GM12878 (cell line): Measurements from ENCODE around the gene ALX1. TPM values are rescaled to one million over a fixed set of nuclear protein-coding genes. Genes with fewer than 3 reads are reported as not detected.

Source experiments
- HDAC2 ChIP-seq: fragments of 200-600 bp; sonication (generic); IDR thresholded peaks from 2 replicates; pipeline ENCODE4 v1.6.1; 2017
- MTA2 ChIP-seq: fragments of 450-650 bp; IDR thresholded peaks from 2 replicates; pipeline ENCODE4 v1.6.1; 2016; ENCODE audit warnings: low read depth, mild to moderate bottlenecking, moderate library complexity
- MTA3 ChIP-seq: IDR thresholded peaks from 2 replicates; pipeline ENCODE4 v1.6.1; 2012; ENCODE audit warnings: low read length, inconsistent platforms, borderline replicate concordance
- SREBF2 ChIP-seq: IDR thresholded peaks from 2 replicates; pipeline ENCODE4 v1.6.1; 2012; ENCODE audit warnings: mild to moderate bottlenecking, low read length
- polyA plus RNA-seq, 11 experiments: library from polyadenylated mRNA; depleted of rRNA in 4 of 11; unstranded in 6 of 11; stranded (reverse) in 5 of 11; fragments of >200 nt; fragmentation: Nextera tagmentation in 4 of 11; fragmentation: Illumina TruSeq in 1 of 11; extraction: Ambion mirVana in 4 of 11; extraction: Trizol in 1 of 11; gene quantifications; 1 replicate in 1 of 11; 2 replicates in 10 of 11; pipeline versions ENCODE4 v1.2.1 to v1.2.3, GENCODE V29; 2011 to 2016; ENCODE audit warnings: inconsistent platforms in 2 of 11, missing spikeins in 2 of 11, low read depth in 1 of 11
- total RNA-seq, 4 experiments: library from RNA; depleted of rRNA in 3 of 4; stranded (reverse); fragments of >200 nt in 3 of 4; fragmentation: Illumina TruSeq in 1 of 4; extraction: Trizol in 1 of 4; gene quantifications; 2 replicates each; pipeline versions ENCODE4 v1.2.1 to v1.2.3, GENCODE V29; 2013 to 2021
- TF ChIP-seq, protein P1 (sequence below): fragments of 450-650 bp; IDR thresholded peaks from 2 replicates; pipeline ENCODE4 v1.6.1; 2016; ENCODE audit warnings: mild to moderate bottlenecking, moderate library complexity, borderline replicate concordance
- TF ChIP-seq, protein P2 (sequence below): fragments of 450-650 bp; IDR thresholded peaks from 2 replicates; pipeline ENCODE4 v1.6.1; 2017; ENCODE audit warnings: borderline replicate concordance
- TF ChIP-seq, protein P3 (sequence below): fragments of 450-650 bp; IDR thresholded peaks from 2 replicates; pipeline ENCODE4 v1.6.1; 2017; ENCODE audit warnings: mild to moderate bottlenecking, low read depth, inconsistent platforms; ENCODE audit not compliant: poor library complexity, severe bottlenecking

Gene ALX1
- total and polyA plus RNA-seq, 10 of the 15 experiments (the other 5 are each of a cell fraction or from before 2014, with no cell fraction given), result 0.06 TPM; not detected in 9

DNA sequence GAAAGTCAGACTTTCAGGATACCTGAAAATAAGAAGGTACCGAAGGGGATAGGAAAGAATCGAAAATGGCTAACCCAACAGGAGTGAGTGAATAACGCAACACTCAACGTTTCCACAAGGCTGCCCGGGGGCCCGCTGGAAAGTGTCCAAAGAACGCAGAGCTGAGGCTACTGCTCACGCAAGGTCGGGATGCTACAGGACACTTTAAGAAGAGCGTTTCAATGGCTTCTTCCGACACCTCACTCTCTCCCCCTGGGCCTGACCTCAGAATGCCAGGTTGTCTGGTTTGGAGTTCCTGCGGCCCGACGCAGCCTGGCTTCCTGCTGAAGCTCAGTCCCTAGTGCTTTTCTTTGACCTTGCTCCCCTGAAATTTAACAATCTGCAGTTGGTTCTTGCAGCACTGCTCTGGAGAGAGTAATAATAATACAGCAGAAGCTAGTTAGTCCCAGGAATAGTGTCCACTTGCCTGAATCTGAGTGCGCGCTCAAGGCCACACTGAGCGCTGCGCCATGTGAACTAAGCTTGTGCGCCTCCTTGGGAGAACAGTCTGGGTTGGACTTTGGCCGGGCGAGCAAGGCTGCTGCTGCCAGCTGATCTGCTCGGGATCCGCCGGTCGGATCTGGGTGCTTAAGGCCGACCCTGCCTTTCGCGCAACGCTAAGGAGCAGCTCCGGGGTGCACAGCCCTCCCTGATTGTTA lies 2.0 kb upstream of the ALX1 start (continued):
- TF ChIP-seq, protein P1, sequence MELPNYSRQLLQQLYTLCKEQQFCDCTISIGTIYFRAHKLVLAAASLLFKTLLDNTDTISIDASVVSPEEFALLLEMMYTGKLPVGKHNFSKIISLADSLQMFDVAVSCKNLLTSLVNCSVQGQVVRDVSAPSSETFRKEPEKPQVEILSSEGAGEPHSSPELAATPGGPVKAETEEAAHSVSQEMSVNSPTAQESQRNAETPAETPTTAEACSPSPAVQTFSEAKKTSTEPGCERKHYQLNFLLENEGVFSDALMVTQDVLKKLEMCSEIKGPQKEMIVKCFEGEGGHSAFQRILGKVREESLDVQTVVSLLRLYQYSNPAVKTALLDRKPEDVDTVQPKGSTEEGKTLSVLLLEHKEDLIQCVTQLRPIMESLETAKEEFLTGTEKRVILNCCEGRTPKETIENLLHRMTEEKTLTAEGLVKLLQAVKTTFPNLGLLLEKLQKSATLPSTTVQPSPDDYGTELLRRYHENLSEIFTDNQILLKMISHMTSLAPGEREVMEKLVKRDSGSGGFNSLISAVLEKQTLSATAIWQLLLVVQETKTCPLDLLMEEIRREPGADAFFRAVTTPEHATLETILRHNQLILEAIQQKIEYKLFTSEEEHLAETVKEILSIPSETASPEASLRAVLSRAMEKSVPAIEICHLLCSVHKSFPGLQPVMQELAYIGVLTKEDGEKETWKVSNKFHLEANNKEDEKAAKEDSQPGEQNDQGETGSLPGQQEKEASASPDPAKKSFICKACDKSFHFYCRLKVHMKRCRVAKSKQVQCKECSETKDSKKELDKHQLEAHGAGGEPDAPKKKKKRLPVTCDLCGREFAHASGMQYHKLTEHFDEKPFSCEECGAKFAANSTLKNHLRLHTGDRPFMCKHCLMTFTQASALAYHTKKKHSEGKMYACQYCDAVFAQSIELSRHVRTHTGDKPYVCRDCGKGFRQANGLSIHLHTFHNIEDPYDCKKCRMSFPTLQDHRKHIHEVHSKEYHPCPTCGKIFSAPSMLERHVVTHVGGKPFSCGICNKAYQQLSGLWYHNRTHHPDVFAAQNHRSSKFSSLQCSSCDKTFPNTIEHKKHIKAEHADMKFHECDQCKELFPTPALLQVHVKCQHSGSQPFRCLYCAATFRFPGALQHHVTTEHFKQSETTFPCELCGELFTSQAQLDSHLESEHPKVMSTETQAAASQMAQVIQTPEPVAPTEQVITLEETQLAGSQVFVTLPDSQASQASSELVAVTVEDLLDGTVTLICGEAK, result no peak
- TF ChIP-seq SREBF2 (no peak), MTA3 (no peak), HDAC2 (no peak), MTA2 (no peak)
- TF ChIP-seq, protein P2, sequence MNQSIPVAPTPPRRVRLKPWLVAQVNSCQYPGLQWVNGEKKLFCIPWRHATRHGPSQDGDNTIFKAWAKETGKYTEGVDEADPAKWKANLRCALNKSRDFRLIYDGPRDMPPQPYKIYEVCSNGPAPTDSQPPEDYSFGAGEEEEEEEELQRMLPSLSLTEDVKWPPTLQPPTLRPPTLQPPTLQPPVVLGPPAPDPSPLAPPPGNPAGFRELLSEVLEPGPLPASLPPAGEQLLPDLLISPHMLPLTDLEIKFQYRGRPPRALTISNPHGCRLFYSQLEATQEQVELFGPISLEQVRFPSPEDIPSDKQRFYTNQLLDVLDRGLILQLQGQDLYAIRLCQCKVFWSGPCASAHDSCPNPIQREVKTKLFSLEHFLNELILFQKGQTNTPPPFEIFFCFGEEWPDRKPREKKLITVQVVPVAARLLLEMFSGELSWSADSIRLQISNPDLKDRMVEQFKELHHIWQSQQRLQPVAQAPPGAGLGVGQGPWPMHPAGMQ, result no peak
- TF ChIP-seq, protein P3, sequence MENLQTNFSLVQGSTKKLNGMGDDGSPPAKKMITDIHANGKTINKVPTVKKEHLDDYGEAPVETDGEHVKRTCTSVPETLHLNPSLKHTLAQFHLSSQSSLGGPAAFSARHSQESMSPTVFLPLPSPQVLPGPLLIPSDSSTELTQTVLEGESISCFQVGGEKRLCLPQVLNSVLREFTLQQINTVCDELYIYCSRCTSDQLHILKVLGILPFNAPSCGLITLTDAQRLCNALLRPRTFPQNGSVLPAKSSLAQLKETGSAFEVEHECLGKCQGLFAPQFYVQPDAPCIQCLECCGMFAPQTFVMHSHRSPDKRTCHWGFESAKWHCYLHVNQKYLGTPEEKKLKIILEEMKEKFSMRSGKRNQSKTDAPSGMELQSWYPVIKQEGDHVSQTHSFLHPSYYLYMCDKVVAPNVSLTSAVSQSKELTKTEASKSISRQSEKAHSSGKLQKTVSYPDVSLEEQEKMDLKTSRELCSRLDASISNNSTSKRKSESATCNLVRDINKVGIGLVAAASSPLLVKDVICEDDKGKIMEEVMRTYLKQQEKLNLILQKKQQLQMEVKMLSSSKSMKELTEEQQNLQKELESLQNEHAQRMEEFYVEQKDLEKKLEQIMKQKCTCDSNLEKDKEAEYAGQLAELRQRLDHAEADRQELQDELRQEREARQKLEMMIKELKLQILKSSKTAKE, result no peak
